GM21447 (cell line): ENCODE measurements around the gene PKN2.
"Not testable (repeated sequence)": the region's sequence is repeated elsewhere in the genome, so short reads cannot be mapped to it uniquely, and the experiment has no call there.

Source experiments
- ATAC-seq: cut with Tn5 transposase; IDR thresholded peaks from one replicate; pipeline ENCODE4 v1.9.1; 2021; ENCODE audit not compliant: unreplicated experiment

Gene PKN2

GRCh38 chr1:88784551-88784950 is 100.5 kb downstream of the PKN2 start:
- ATAC-seq, result no peak

- no peak for ATAC-seq
Measured at GRCh38 chr1:88787023-88787903, 103.2 kb downstream of the PKN2 start.

- no peak for ATAC-seq
Measured at GRCh38 chr1:88791192-88791591, 107.1 kb downstream of the PKN2 start.

- ATAC-seq, result no peak
Measured at GRCh38 chr1:88799491-88799890, 115.4 kb downstream of the PKN2 start.

GRCh38 chr1:88800382-88801051 is 116.4 kb downstream of the PKN2 start:
- no peak for ATAC-seq

- ATAC-seq, result no peak
Measured at GRCh38 chr1:88801575-88802208, 117.6 kb downstream of the PKN2 start.

- ATAC-seq, result no peak
Measured at GRCh38 chr1:88802404-88802803, 118.3 kb downstream of the PKN2 start.

GRCh38 chr1:88802950-88803349 is 118.9 kb downstream of the PKN2 start:
- ATAC-seq, result no peak

GRCh38 chr1:88803444-88803843 is 119.4 kb downstream of the PKN2 start:
- ATAC-seq, result no peak

GRCh38 chr1:88812366-88812765 is 128.3 kb downstream of the PKN2 start:
- ATAC-seq, result no peak

- no peak for ATAC-seq
Measured at GRCh38 chr1:88813471-88813870, 129.4 kb downstream of the PKN2 start.

- ATAC-seq, result not testable (repeated sequence)
Measured at GRCh38 chr1:88819642-88820041, 135.6 kb downstream of the PKN2 start.

GRCh38 chr1:88825721-88826120 is 141.6 kb downstream of the PKN2 start:
- ATAC-seq, result no peak

GRCh38 chr1:88847643-88848042 is 163.6 kb downstream of the PKN2 start:
- ATAC-seq, result no peak

- ATAC-seq, result no peak
Measured at GRCh38 chr1:88851303-88852063, 167.4 kb downstream of the PKN2 start.

GRCh38 chr1:88867743-88868521 is 183.9 kb downstream of the PKN2 start:
- ATAC-seq, result no peak

- ATAC-seq, result not testable (repeated sequence)
Measured at GRCh38 chr1:88869644-88870043, 185.6 kb downstream of the PKN2 start.

- no peak for ATAC-seq
Measured at GRCh38 chr1:88873737-88874349, 189.8 kb downstream of the PKN2 start.

GRCh38 chr1:88875595-88875994 is 191.5 kb downstream of the PKN2 start:
- no peak for ATAC-seq
